Forelimb muscle (tissue), 1 donor: ENCODE data around the gene URM1. TPM values are rescaled to one million over a fixed set of nuclear protein-coding genes. Genes with fewer than 3 reads are reported as not detected.

Source experiments
- DNase-seq: peaks from one replicate; pipeline ENCODE4 v3.0.0-alpha.2; 2013; ENCODE audit warnings: low read depth
- polyA plus RNA-seq: library from polyadenylated mRNA; unstranded; fragments of 120-200 nt; gene quantifications from one replicate; pipeline ENCODE4 v1.2.1, GENCODE V29; 2013; ENCODE audit not compliant: insufficient read length

Gene URM1
- polyA plus RNA-seq, 1 donor: 60.7 TPM

GRCh38 chr9:128385496-128386460 lies 14.6 kb downstream of the URM1 start:
- no peak for DNase-seq

GRCh38 chr9:128388150-128388549 lies 17.0 kb downstream of the URM1 start:
- DNase-seq: no peak

GRCh38 chr9:128389395-128390149 lies 18.4 kb downstream of the URM1 start:
- DNase-seq: no peak

GRCh38 chr9:128390150-128390812 lies 19.1 kb downstream of the URM1 start:
- no peak for DNase-seq

GRCh38 chr9:128390813-128391711 lies 19.9 kb downstream of the URM1 start:
- no peak for DNase-seq

GRCh38 chr9:128391956-128392301 lies 20.8 kb downstream of the URM1 start:
- no peak for DNase-seq

GRCh38 chr9:128392302-128393144 lies 21.3 kb downstream of the URM1 start:
- no peak for DNase-seq

GRCh38 chr9:128393145-128393775 lies 22.1 kb downstream of the URM1 start:
- no peak for DNase-seq

- DNase-seq: no peak
Measured at GRCh38 chr9:128393970-128394369, 22.8 kb downstream of the URM1 start.

GRCh38 chr9:128394379-128395168 lies 23.4 kb downstream of the URM1 start:
- DNase-seq: no peak

- DNase-seq: no peak
Measured at GRCh38 chr9:128396970-128397613, 25.9 kb downstream of the URM1 start.

GRCh38 chr9:128397831-128398230 lies 26.7 kb downstream of the URM1 start:
- DNase-seq: no peak

- DNase-seq: no peak
Measured at GRCh38 chr9:128399861-128400260, 28.7 kb downstream of the URM1 start.

- no peak for DNase-seq
Measured at GRCh38 chr9:128404560-128404959, 33.4 kb downstream of the URM1 start.

- DNase-seq: no peak
Measured at GRCh38 chr9:128405077-128405779, 34.1 kb downstream of the URM1 start.

GRCh38 chr9:128405780-128406171 lies 34.6 kb downstream of the URM1 start:
- no peak for DNase-seq

GRCh38 chr9:128406848-128407391 lies 35.7 kb downstream of the URM1 start:
- DNase-seq: no peak
